NCI-H2107 treated with DMSO at 0.1 percent for 48 hours (cell line): ENCODE data around the gene CEP70.
"Not testable (repeated sequence)": the region's sequence is repeated elsewhere in the genome, so short reads cannot be mapped to it uniquely, and the experiment has no call there.

ENCODE experiments used
- DNase-seq: peaks from one replicate; lab custom pipeline; 2025; ENCODE audit not compliant: unreplicated experiment; lab: John Stamatoyannopoulos, UW

CEP70 gene, protein sequence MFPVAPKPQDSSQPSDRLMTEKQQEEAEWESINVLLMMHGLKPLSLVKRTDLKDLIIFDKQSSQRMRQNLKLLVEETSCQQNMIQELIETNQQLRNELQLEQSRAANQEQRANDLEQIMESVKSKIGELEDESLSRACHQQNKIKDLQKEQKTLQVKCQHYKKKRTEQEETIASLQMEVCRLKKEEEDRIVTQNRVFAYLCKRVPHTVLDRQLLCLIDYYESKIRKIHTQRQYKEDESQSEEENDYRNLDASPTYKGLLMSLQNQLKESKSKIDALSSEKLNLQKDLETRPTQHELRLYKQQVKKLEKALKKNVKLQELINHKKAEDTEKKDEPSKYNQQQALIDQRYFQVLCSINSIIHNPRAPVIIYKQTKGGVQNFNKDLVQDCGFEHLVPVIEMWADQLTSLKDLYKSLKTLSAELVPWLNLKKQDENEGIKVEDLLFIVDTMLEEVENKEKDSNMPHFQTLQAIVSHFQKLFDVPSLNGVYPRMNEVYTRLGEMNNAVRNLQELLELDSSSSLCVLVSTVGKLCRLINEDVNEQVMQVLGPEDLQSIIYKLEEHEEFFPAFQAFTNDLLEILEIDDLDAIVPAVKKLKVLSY

DNA sequence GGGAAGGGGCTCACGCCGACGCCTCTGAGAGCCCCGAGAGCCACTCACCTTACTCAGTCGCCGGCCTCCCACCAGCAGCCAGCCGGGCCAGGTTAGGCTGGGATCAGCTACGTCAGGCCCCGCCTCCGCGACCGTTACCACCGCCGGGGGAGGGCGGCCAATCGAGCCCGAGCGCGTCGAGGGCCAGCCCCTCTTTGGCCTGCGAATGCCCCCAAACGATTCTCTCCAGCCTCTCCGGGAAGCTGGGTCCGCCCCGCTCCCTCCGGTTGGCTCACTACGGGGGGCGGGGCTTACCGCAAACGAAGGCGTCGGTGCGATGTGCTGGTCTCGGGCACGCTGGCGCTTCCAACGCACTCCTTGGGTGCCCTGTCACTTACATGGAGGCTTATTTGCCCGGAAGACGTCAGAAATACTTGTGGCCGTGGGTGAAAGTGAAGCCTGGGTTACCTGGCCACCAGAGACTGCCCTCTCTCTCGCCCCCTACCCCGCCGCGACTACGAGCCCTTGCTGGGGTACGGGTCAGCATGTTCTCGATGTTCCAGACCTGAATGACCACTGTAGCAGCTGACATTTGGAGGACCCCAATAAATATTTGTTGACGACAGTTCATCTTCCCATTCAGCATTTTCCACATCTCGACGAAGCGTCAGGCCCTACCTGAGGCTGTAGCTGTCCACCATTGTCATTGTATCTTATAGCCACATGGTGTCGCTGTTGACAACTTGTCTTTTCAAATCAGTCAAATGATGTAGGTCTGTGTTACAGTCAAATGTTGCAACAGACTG, at the start of gene CEP70:
Gene CEP70 (minus strand): TSS at position 111 of the 785 bp plus-strand sequence. CDS start 21,333 bp downstream, outside the sequence.
- no peak for DNase-seq

DNA sequence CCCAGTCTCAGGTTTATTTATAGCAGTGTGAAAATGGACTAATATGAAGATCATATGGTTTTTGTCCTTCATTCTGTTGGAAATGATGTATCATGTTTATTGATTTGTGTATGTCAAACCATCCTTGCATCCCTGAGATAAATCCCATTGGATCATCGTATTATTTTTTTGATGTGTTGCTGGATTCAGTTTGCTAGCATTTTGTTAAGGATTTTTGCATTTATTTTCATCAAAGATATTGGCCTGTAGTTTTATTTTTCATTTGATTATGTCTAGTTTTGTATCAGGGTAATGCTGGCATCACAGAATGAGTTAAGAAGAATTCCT, 48.8 kb upstream of the CEP70 start:
- no peak for DNase-seq

DNA sequence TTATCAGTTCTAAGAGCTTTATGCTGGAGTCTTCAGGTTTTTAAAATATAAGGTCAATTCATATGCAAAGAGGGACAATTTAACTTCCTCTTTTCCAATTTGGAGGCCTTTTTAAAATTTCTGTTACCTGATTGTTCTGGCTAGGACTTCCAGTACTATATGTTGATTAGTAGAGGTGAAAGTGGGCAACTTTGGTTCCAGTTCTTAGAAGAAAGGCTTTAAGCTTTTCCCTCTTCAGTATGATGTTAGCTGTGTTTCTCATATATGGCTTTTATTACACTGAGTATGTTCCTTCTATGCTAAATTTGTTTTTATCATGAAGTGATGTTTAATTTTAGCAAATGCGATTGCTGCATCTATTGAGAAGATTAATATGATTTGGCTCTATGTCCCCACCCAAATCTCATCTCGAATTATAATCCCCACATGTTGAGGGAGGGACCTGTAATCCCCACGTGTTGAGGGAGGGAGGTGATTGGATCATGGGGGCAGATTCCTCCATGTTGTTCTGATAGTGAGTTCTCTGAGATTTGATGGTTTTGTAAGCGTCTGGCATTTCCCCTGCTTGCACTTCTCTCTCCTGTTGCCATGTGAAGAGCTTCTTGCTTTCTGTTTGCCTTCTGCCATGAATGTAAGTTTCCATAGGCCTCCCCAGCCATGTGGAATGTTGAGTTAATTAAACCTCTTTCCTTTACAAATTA, 48.3 kb upstream of the CEP70 start:
- DNase-seq, result no peak

DNA sequence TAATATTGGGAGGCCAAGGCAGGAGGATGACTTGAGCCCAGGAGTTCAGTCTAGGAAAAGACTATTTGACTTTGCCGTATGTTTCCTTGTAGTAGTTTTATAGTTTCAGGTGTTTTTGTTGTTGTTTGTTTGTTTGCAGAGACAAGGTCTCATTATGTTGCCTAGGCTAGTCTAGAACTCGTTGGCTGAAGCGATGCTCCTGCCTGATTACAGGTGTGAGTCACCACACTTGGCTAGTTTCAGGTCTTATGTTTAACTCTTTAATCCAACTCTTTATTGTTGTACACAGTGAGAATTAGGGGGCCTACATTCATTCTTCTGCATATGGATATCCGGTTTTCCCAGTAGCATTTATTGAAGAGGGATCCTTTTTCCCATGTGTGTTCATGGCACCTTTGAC, 46.5 kb upstream of the CEP70 start:
- DNase-seq, result no peak

DNA sequence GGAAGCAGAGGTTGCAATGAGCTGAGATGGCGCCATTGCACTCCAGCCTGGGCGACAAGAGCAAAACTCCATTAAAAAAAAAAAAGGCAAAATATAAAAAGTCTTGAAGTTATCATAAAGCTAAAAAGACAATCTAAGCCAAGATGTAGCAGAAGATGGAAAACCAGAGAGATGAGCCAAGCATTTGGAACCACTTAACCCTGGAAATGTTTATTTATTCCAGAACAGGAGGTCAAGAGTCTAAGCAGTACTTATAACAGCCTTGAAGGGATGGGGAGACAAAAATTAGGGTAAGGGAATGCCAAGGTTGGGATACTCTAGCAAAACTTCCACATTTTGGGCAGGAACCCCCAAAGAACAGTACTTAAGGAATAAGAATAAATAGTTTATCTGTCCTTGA, 44.6 kb upstream of the CEP70 start:
- no peak for DNase-seq

GRCh38 chr3:138629526-138629925, 35.5 kb upstream of the CEP70 start:
- DNase-seq, result no peak

DNA sequence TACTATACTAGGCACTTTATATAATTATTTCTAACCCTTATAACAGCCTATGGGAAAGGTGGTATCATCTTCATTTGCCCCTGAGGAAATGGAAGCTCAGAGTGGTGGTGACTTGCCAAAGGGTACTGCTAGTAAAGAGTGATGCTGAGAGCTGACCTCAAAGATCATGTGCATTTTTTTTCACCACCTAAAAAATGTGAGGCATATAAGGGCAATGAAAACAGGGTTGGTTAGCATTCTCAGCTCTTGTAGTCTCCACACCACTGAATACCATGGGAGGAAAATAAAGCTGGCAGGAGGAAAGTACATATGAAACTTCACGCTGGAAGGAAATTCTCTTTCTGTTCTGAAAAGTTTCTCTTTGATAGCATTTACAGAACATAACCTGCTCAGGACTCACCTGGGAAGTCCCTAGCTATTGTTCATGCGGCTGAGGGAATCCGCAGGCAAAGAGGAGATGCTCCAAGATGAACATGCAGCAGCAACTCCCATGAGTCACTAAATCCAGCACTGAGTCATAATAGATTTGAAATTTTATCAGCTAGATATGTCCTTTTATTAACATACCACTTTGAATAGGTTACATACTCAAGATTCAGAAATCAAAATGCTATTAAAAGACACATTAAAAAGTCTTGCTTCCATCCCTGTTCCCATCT, 31.8 kb upstream of the CEP70 start:
- no peak for DNase-seq

- DNase-seq, result no peak
Measured at GRCh38 chr3:138624518-138624917, 30.5 kb upstream of the CEP70 start.

DNA sequence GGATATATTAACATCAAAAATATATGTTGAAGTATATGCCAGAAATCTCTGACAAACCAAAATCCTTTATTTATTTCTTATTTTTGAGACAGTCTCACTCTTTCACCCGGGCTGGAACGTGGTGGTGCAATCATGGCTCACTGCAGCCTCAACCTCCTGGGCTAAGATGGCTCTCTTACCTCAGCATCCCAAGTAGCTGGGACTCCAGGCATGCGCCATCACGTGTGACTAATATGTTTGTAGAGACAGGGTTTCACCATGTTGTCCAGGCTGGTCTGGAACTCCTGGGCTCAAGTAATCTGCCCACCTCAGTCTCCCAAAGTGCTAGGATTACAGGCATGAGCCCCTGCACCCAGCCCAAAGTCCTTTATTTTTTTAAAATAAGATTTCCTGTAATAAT, 26.4 kb upstream of the CEP70 start:
- DNase-seq, result no peak

- DNase-seq, result no peak
Measured at GRCh38 chr3:138615462-138615861, 21.4 kb upstream of the CEP70 start.

DNA sequence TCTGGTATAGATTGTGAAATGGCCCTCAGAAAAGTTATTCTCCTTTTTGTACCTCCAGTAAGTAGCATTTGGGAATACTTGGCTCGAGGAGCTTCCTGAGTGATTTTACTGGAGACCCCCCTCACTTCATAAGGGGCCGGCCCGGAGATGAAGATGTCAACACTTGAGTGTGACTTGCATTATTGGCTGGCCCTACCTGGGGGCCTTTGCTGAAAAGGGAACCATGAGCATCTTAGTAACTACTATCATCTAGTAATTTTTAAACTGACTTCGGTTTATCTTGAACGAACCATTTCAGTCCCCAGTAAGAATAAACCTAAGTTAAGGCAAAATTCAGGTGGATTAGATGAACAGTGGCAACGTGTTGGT, 15.8 kb upstream of the CEP70 start:
- DNase-seq, result no peak

GRCh38 chr3:138608322-138609135, 14.5 kb upstream of the CEP70 start, which contains the start of gene FAIM:
Gene FAIM (plus strand): TSS chr3:138608771. CDS start chr3:138619727, 10,956 bp downstream.
- peak; percentile 59 for DNase-seq

DNA sequence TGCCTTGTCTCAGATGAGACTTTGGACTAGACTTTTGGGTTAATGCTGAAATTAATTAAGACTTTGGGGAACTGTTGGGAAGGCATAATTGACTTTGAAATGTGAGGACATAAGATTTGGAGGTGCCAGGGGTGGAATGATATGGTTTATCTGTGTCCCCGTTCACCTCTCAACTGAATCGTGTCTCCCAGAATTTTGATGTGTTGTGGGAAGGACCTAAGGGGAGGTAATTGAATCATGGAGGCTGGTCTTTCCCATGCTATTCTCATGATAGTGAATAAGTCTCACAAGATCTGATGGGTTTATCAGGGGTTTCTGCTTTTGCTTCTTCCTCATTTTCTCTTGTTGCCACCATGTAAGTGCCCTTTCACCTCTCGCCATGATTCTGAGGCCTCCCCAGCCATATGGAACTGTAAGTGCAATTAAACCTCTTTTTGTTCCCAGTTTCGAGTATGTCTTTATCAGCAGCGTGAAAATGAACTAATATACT, 10.1 kb upstream of the CEP70 start:
- DNase-seq, result not testable (repeated sequence)

GRCh38 chr3:138601661-138602060, 7.6 kb upstream of the CEP70 start:
- not testable (repeated sequence) for DNase-seq

- DNase-seq, result no peak
Measured at GRCh38 chr3:138600100-138600745, 6.2 kb upstream of the CEP70 start.

DNA sequence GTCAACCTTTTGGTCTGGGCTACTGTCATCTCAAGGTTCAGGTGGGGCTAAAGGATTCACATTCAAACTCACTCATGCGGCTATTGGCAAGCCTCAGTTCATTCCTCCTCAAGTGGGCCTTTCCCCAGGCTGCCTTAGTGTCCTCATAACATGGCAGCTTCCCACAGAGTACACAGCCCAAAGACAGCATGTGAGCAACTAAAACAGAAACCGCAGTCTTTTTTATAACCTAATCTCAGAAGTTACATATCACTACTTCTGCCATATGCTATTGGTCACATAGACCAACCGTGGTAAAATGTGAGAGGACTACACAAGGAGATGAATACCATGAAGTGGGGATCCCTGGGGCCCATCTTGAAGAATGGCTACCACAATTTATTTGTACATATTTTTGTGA, 4.5 kb upstream of the CEP70 start:
- no peak for DNase-seq

GRCh38 chr3:138597186-138597976, 3.3 kb upstream of the CEP70 start:
- DNase-seq, result not testable (repeated sequence)

DNA sequence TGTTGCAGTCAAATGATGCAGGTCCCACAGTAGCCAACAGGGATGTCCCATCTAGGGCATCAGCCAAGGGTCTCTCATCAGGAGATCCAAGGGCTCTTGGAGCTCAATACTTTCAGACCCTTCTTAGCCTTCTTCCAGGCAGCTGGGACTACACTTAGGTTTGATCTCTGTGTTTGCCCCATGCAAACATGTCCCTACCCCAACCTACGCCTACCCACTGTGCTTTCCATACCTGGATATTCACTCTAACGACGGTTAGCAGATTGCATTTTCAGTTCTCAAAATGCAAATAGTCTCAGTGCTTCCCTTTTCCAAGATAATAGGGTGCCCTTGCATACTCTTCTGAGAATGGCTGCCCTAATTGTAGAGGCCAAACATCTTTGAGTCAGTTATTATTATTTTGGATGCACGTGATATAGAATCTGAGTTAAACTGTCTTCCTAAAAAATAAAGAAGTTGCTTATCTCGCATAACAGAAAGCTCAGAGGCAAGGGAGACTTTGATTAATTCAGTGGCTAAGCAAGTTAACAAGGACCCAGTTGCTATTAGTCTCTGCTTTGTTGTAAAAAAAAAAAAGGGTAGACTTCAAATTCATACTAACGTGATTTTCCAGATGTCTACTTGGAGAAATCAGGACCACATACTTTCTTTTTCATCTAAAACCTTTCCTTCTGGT, 1.0 kb upstream of the CEP70 start:
- DNase-seq, result no peak
